Body of pancreas (tissue), 4 donors: ENCODE results near the gene BRF1.

Experiments used
- POLR2A ChIP-seq, 3 donors: fragments of 450-650 bp; IDR thresholded peaks; one replicate each; pipeline ENCODE4 v1.6.1; 2016; ENCODE audit warnings: antibody characterized with exemption in 3 of 3, mild to moderate bottlenecking in 2 of 3
- TF ChIP-seq, protein P1 (sequence below), 7 experiments: fragments of 450-650 bp in 4 of 7; fragments of 200-600 bp in 3 of 7; sonication (generic) in 3 of 7; IDR thresholded peaks; one replicate each; pipeline ENCODE4 v1.5.1; 2016 to 2019; ENCODE audit warnings: antibody characterized with exemption in 7 of 7

DNA sequence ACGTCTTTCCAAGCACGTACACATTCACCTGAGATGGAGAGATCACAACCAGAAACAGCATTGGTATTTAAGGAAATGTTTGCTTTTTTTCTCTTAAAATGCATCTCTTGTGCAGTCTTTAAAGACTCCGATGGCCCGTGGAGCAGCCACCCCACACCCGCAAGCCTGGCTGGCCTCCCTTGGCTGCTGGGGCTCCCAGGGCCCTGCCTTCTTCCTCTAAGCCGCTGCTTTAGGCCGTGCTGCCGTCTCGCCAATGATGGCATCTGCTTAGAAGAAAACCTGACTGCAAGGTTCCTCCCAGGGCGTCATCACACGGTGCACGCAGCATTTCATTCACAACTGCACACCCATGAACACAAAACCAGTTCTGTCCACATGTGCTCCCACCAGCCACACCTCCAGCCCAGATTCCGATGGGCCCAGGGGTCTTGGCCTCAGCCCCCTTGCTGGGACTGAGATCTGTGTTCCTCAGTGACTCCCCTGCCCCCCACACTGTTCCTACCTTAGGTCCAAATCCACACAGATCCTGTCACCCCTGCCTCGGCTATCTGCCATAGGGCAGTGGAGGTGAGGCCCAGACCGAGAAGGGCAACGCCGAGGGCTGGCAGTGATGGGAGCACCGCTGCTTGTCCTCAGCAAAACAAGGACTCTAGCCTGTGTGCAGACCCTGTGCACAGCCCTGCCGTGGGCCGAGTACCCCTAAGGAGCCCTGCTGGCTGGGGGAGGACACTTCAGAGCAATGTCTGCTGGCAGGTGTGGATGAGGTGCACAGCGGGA lies 48.1 kb downstream of the BRF1 start:
- TF ChIP-seq, protein P1, sequence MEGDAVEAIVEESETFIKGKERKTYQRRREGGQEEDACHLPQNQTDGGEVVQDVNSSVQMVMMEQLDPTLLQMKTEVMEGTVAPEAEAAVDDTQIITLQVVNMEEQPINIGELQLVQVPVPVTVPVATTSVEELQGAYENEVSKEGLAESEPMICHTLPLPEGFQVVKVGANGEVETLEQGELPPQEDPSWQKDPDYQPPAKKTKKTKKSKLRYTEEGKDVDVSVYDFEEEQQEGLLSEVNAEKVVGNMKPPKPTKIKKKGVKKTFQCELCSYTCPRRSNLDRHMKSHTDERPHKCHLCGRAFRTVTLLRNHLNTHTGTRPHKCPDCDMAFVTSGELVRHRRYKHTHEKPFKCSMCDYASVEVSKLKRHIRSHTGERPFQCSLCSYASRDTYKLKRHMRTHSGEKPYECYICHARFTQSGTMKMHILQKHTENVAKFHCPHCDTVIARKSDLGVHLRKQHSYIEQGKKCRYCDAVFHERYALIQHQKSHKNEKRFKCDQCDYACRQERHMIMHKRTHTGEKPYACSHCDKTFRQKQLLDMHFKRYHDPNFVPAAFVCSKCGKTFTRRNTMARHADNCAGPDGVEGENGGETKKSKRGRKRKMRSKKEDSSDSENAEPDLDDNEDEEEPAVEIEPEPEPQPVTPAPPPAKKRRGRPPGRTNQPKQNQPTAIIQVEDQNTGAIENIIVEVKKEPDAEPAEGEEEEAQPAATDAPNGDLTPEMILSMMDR (IDR thresholded peaks at IDR 0.05) = no peak
- TF ChIP-seq POLR2A (IDR thresholded peaks at IDR 0.05) = no peak
